Endothelial cell of umbilical vein (primary cell): ENCODE results near the gene P4HB. TPM values are rescaled to one million over a fixed set of nuclear protein-coding genes. Genes with fewer than 3 reads are reported as not detected.

Experiments used
- BruUV-seq: library from RNA; stranded (reverse); fragments of 400-500 nt; replicated peaks from 2 replicates; lab custom pipeline; 2021; lab: Mats Ljungman, UMichigan
- CTCF ChIA-PET: fragments of 300-600, 350-600 bp; sonication (Branson Sonifier 250); formaldehyde crosslinking; loops from one replicate; lab custom pipeline; 2021; ENCODE audit warnings: antibody characterized with exemption, inconsistent platforms; lab: Charles Lee
- POLR2A ChIA-PET: fragments of 300-600, 350-600 bp; sonication (Branson Sonifier 250); formaldehyde crosslinking; loops from one replicate; lab custom pipeline; 2021; ENCODE audit warnings: antibody characterized with exemption, inconsistent platforms; lab: Charles Lee
- DNase-seq: peaks from one replicate; pipeline ENCODE4 v3.0.0-alpha.2; 2011; ENCODE audit warnings: low read depth, low spot score
- FAIRE-seq: peaks from 2 replicates; lab custom pipeline; 2011; peaks lifted over from hg19 to GRCh38; lab: Jason Lieb, UNC
- H2AFZ ChIP-seq: 2 replicates; pipeline ENCODE4 v1.6.0; 2012; ENCODE audit warnings: low read depth, low read length, control low read depth, inconsistent platforms
- H3K27ac ChIP-seq: 2 replicates; pipeline ENCODE4 v1.5.1; 2011; ENCODE audit warnings: low read depth, mild to moderate bottlenecking, control low read depth, low read length, moderate library complexity; ENCODE audit not compliant: insufficient read depth
- H3K27me3 ChIP-seq, 2 experiments: 2 replicates each; pipeline versions ENCODE4 v1.6.0 to v1.6.1; 2011; ENCODE audit warnings: low read length in 2 of 2, mixed read lengths in 1 of 2; ENCODE audit not compliant: control insufficient read depth in 2 of 2, insufficient read depth in 2 of 2
- H3K36me3 ChIP-seq, 2 experiments: 2 replicates in 1 of 2; 3 replicates in 1 of 2; pipeline ENCODE4 v1.5.1; 2011; ENCODE audit warnings: low read length in 2 of 2, mild to moderate bottlenecking in 1 of 2, moderate library complexity in 1 of 2; ENCODE audit not compliant: control insufficient read depth in 2 of 2, insufficient read depth in 2 of 2; ENCODE audit errors: extremely low read depth in 1 of 2
- H3K4me1 ChIP-seq: 3 replicates; pipeline ENCODE4 v1.5.1; 2011; ENCODE audit warnings: mild to moderate bottlenecking, low read length; ENCODE audit not compliant: control insufficient read depth, insufficient read depth; ENCODE audit errors: extremely low read depth
- H3K4me2 ChIP-seq: 2 replicates; pipeline ENCODE4 v1.6.1; 2011; ENCODE audit warnings: low read length, control low read depth, mixed read lengths; ENCODE audit not compliant: insufficient read depth
- H3K4me3 ChIP-seq, 3 experiments: fragments of 200-600 bp in 1 of 3; sonication (generic), shearing (Covaris generic) in 1 of 3; replicated peaks in 1 of 3; 2 replicates each; pipeline ENCODE4 v1.5.1; 2011 to 2016; ENCODE audit warnings: control low read depth in 3 of 3, low read length in 3 of 3, mild to moderate bottlenecking in 2 of 3, inconsistent platforms in 1 of 3, low read depth in 1 of 3, moderate library complexity in 1 of 3; ENCODE audit not compliant: insufficient read depth in 1 of 3
- H3K79me2 ChIP-seq: 2 replicates; pipeline ENCODE4 v1.6.0; 2012; ENCODE audit warnings: low read length, inconsistent platforms; ENCODE audit not compliant: control insufficient read depth, insufficient read depth
- H3K9ac ChIP-seq: replicated peaks from 2 replicates; pipeline ENCODE3; 2011; ENCODE audit warnings: low read length, control low read depth; ENCODE audit not compliant: insufficient read depth; ENCODE audit errors: extremely low read depth
- H3K9me1 ChIP-seq: replicated peaks from 3 replicates; pipeline ENCODE4 v1.6.0; 2011; ENCODE audit warnings: mild to moderate bottlenecking, low read length; ENCODE audit not compliant: control insufficient read depth, insufficient read depth; ENCODE audit errors: extremely low read depth
- H3K9me3 ChIP-seq: replicated peaks from 2 replicates; pipeline ENCODE4 v1.5.1; 2012; ENCODE audit warnings: low read length, inconsistent platforms; ENCODE audit not compliant: control insufficient read depth, insufficient read depth
- H4K20me1 ChIP-seq: replicated peaks from 2 replicates; pipeline ENCODE3; 2011; ENCODE audit warnings: mild to moderate bottlenecking, low read length; ENCODE audit not compliant: control insufficient read depth, insufficient read depth; ENCODE audit errors: extremely low read depth
- EZH2 ChIP-seq: IDR thresholded peaks from 2 replicates; pipeline ENCODE4 v1.6.1; 2012; ENCODE audit warnings: borderline replicate concordance, low read depth, mild to moderate bottlenecking, moderate library complexity, low read length, inconsistent platforms; ENCODE audit not compliant: severe bottlenecking
- FOS ChIP-seq: IDR thresholded peaks from 2 replicates; pipeline ENCODE4 v1.6.1; 2011; ENCODE audit warnings: mild to moderate bottlenecking, low read length, moderate library complexity, borderline replicate concordance; ENCODE audit not compliant: insufficient read depth
- GATA2 ChIP-seq: IDR thresholded peaks from 2 replicates; pipeline ENCODE4 v1.7.0; 2011; ENCODE audit warnings: low read depth, mild to moderate bottlenecking, moderate library complexity, mixed read lengths, low read length; ENCODE audit not compliant: insufficient read length, insufficient read depth
- JUN ChIP-seq: IDR thresholded peaks from 2 replicates; pipeline ENCODE4 v1.6.1; 2011; ENCODE audit warnings: borderline replicate concordance, low read depth; ENCODE audit not compliant: insufficient read length, insufficient read depth
- MYC ChIP-seq: IDR thresholded peaks from one replicate; pipeline ENCODE4 v1.6.1; 2011; ENCODE audit warnings: mild to moderate bottlenecking, low read depth, low read length
- POLR2A ChIP-seq: IDR thresholded peaks from 2 replicates; pipeline ENCODE4 v1.6.1; 2012; ENCODE audit warnings: low read depth, mild to moderate bottlenecking, control low read depth, low read length
- POLR2AphosphoS5 ChIP-seq: IDR thresholded peaks from 2 replicates; pipeline ENCODE4 v1.6.1; 2012; ENCODE audit warnings: low read depth, mild to moderate bottlenecking, control low read depth, low read length, moderate library complexity; ENCODE audit not compliant: insufficient read depth
- dilution Hi-C: fragments of 300-500 bp; cut with MboI; formaldehyde crosslinking; loops from one replicate; pipeline ENCODE4 v1.15.0; 2019; ENCODE audit warnings: low sequenced_read_pairs; ENCODE audit not compliant: extremely low pct_ligation_motif_present
- intact Hi-C: fragments of 100-400 bp; cut with micrococcal nuclease; formaldehyde crosslinking; loops from one replicate; pipeline ENCODE4 v1.10.0; 2022
- polyA plus RNA-seq, 4 experiments: library from polyadenylated mRNA; depleted of rRNA in 3 of 4; stranded (reverse) in 3 of 4; unstranded in 1 of 4; fragments of >200 nt; gene quantifications; 2 replicates each; pipeline versions ENCODE4 v1.2.1 to v1.2.3, GENCODE V29; 2011 to 2012; ENCODE audit warnings: missing spikeins in 1 of 4
- total RNA-seq: library from RNA; stranded (reverse); gene quantifications from 2 replicates; pipeline ENCODE4 v1.2.3, GENCODE V29; 2021
- TF ChIP-seq, protein P1 (sequence below), 2 donors: IDR thresholded peaks; 1 replicate in 1 of 2; 2 replicates in 1 of 2; pipeline ENCODE4 v1.5.1; 2011; ENCODE audit warnings: low read length in 2 of 2, mild to moderate bottlenecking in 2 of 2, moderate library complexity in 2 of 2, control low read depth in 1 of 2, inconsistent platforms in 1 of 2, low read depth in 1 of 2; ENCODE audit not compliant: insufficient read depth in 1 of 2; ENCODE audit errors: extremely low read depth in 1 of 2
- TF ChIP-seq, protein P2 (sequence below): IDR thresholded peaks from 2 replicates; pipeline ENCODE4 v1.6.1; 2011; ENCODE audit not compliant: insufficient read depth, insufficient read length

The P4HB gene
- total and polyA plus RNA-seq, 2 donors (not counting 3 experiments of a cell fraction or from before 2014, with no cell fraction given): 201 to 988 TPM

DNA sequence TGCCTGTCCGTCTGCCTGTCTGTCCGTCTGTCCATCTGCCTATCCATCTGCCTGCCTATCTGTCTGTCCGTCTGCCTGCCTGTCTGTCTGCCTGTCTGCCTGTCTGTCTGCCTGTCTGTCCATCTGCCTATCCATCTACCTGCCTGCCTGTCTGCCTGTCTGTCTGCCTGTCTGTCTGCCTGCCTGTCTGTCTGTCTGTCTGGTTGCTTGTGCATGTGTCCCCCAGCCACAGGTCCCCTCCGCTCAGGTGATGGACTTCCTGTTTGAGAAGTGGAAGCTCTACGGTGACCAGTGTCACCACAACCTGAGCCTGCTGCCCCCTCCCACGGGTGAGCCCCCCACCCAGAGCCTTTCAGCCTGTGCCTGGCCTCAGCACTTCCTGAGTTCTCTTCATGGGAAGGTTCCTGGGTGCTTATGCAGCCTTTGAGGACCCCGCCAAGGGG is 50.8 kb downstream of the P4HB start:
- no peak for DNase-seq
- no peaks in the 10 kb centered on the region for H3K36me3 ChIP-seq
- POLR2A ChIA-PET: interaction anchor here (0.6 kb wide), 1 partner anchor 11 kb away, joined by 6 read pairs; no protein-coding TSS in a partner anchor
- FAIRE-seq: no peak
- no peak overlapping the region for H2AFZ ChIP-seq
- no peaks in the 10 kb centered on the region for H3K9me3 ChIP-seq
- TF ChIP-seq JUN: no peak
- no peak for TF ChIP-seq MYC
- TF ChIP-seq GATA2: no peak
- TF ChIP-seq, protein P1, sequence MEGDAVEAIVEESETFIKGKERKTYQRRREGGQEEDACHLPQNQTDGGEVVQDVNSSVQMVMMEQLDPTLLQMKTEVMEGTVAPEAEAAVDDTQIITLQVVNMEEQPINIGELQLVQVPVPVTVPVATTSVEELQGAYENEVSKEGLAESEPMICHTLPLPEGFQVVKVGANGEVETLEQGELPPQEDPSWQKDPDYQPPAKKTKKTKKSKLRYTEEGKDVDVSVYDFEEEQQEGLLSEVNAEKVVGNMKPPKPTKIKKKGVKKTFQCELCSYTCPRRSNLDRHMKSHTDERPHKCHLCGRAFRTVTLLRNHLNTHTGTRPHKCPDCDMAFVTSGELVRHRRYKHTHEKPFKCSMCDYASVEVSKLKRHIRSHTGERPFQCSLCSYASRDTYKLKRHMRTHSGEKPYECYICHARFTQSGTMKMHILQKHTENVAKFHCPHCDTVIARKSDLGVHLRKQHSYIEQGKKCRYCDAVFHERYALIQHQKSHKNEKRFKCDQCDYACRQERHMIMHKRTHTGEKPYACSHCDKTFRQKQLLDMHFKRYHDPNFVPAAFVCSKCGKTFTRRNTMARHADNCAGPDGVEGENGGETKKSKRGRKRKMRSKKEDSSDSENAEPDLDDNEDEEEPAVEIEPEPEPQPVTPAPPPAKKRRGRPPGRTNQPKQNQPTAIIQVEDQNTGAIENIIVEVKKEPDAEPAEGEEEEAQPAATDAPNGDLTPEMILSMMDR (IDR thresholded peaks at IDR 0.05; ENCODE audit: extremely low read depth in 1 of 2, insufficient read depth in 1 of 2, low read depth in 1 of 2, low read length in 2 of 2): no peak
- no peak for TF ChIP-seq POLR2A
- TF ChIP-seq, protein P2, sequence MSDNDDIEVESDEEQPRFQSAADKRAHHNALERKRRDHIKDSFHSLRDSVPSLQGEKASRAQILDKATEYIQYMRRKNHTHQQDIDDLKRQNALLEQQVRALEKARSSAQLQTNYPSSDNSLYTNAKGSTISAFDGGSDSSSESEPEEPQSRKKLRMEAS: no peak
- no peak for TF ChIP-seq POLR2AphosphoS5
- TF ChIP-seq EZH2: no peak
- TF ChIP-seq FOS: no peak
- dilution Hi-C loops: no loop called here
- no peaks in the 10 kb centered on the region for H3K9me1 ChIP-seq
- no peaks in the 10 kb centered on the region for H3K79me2 ChIP-seq
- no peak overlapping the region for H3K4me3 ChIP-seq
- BruUV-seq: no TSS peak
- H4K20me1 ChIP-seq: no peaks in the 10 kb centered on the region
- no peak overlapping the region for H3K27ac ChIP-seq
- H3K4me2 ChIP-seq: no peak overlapping the region
- no peaks in the 10 kb centered on the region for H3K4me1 ChIP-seq
- H3K27me3 ChIP-seq: peaks cover 9 to 10% of the 10 kb centered on the region in 2 experiments
- intact Hi-C loops: no loop called here
- CTCF ChIA-PET: no interaction called here
- no peak overlapping the region for H3K9ac ChIP-seq
